NCI-H226 (cell line): ENCODE results near the gene TLE3.
"Not testable (repeated sequence)": the region's sequence is repeated elsewhere in the genome, so short reads cannot be mapped to it uniquely, and the experiment has no call there.

Experiments
- DNase-seq: peaks from one replicate; pipeline ENCODE4 v3.0.0-alpha.2; 2015

The TLE3 gene

DNA sequence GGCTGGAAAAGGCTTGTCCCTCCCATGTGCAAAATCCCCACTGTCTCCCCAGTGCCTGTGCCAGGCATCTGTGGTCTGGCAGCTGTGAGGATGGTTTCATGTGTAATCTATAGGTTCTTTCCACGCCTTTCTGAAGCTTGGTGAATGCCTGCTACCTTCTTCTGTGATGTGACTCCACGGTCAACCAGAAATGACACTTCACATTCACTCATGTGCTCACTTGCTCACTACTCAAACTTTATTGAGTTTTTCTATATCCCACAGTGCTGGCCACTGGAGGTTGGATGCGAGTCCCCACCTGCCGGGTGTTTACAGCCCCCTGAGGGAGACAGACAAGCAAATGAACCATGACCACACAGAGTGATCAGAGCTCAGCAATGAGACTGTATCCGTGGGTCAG lies 27.9 kb upstream of the TLE3 start:
- DNase-seq: no peak

DNA sequence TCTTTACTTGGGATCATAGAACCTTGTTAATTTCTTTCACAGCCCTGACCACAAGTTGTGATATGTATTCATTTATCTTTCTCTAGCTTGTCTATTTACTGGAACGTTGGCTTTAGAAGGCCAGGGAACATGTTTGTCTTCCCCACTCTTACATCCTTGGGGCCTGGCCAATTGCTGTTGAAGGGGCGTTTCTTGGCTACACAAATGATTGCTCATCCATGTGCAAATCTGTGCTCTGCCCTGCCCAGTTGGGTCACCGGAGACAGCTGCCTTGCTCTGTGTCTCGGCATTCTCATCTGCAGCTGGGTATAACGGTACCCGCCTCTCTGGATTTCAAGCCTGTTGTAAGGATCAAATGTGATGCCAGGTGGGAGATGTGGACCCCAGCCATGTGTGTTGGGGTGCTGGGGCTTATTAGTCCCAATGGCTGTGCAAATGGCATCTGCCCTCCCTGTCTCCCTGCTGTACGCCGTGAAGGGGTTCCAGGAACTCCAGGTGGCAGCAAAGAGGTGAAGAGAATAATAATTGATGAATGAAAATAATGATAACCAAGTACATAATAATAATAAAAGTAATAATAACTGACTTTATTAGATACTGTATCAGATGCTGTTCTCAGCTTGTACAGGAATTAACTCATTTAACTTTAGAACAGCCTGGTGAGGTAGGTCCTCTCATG lies 24.0 kb upstream of the TLE3 start:
- DNase-seq: peak; percentile 83

GRCh38 chr15:70120958-70121623 lies 23.4 kb upstream of the TLE3 start:
- no peak for DNase-seq

DNA sequence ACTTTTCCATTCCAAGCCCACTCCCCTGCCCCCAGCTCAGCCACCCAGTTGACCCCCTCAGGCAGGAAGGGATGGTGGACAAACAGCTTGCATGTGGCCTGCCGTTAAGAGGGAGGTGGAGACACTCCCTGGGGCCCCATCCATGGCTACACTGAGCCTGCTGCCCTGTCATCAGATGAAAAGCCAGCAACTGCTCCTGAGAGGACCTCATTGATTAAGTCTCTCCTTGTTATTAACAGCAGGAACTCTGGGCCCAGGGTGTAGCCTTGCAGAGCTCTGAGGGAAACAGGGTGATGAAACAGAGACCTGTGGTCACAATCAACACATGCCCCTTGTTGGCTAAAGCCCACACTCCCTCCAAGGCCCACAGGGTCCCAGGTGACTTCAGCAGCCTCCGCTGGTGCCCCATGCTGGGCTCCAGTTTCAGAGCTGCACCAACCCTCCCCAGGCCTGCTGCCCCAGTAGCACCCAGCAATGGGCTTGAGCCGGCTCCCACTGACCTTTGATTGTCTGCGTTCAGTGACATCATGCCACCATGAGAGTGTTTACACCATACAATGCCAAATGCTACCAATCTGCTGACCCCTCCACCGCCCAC lies 22.3 kb upstream of the TLE3 start:
- no peak for DNase-seq

GRCh38 chr15:70118599-70118998 lies 20.9 kb upstream of the TLE3 start:
- DNase-seq: no peak

DNA sequence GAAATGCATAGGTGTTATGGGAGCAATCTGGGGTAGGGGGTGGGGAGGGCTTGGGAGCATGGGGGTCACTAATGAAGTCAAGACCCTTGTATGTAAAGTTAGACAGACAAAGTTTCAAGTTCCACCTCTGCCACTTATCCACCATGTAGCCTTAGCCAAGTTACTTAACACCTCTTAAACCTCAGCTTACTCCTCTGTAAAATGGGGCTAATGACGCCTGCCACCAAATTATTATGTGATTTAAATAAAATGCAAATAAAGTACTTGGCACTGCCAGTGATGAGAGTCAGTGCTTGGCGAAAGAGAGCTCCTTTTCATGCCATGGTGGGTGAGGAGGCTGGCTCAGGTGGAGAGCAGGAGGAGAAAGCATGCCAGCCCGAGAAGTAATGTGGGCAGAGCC lies 18.6 kb upstream of the TLE3 start:
- DNase-seq: no peak

DNA sequence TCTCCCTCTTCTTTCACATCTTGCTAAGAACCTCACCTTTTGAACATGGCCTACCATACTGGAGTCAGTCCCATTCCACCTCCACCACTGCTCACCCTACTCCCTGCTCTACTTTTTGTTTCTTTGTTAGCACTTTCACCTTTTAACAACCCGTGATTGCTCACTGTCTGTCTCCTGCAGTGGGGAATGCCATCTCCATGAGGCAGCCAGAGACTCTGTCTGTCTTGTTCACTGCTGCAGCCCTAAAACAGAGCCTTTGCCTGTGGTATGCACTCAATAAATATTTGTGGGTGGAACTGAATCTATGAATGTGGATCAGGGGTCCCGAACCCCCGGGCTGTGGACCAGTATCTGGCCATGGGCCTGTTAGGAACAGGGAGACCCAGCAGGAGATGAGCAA lies 16.5 kb upstream of the TLE3 start:
- no peak for DNase-seq

- DNase-seq: no peak
Measured at GRCh38 chr15:70113304-70113700, 15.6 kb upstream of the TLE3 start.

- DNase-seq: not testable (repeated sequence)
Measured at GRCh38 chr15:70112572-70113303, 15.0 kb upstream of the TLE3 start.

DNA sequence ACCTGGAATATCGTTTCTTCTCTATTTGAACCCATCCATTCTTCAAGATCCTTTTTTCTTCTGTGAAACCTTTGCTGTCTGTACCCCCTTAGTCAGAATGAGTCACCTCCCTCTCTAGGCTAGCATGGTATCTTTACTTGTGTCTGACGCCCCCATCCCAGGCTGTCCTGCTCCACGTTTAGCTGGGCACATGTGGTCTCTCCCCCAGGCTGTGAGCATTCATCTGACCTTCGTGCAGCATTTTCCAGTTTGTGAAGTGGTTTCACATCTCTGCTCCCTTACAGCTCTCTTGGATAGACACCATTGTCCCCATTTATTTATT lies 14.3 kb upstream of the TLE3 start:
- DNase-seq: no peak

DNA sequence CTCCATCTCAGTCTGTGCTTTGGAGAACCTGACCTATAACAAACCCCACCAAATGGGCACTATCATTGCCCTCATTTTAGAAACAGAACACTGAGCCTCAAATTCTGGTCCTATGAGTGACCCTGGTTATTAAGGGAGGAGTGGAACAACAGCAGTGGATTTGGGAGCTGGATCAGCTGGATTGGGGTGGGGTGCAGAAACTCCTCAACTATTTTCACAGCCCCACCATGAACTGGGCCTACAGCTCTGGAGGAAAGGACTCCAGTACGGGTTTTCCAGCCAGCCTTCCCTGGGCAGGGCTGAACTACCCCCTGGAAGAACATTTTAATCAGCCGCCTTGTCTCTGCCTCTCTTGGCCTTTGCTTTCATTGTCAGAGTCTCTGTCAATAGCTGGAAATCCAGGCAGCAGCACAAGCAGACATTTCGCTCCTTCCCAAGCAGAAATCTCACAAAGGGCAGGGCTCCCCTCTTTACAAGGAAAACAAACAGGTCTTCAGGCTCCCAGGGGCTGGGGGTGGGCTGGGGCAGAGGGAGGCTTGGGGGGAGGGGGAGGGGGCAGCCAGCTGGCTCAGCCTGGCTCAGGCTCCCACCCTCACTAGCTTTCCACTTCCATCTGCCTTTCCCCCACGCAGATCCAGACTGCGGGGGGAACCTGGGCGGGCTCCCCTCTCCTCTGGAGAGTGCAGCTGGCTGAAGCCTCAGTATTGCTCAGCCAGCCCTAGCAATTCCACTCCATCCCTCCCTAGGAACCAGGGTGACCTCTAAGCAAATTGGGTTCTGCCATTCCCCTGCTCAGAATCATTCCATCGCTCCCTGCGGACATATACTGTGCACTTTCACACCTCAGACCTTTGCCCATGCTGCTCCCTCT lies 13.7 kb upstream of the TLE3 start:
- peak; percentile 81 for DNase-seq

GRCh38 chr15:70109978-70110377 lies 12.3 kb upstream of the TLE3 start:
- DNase-seq: no peak

- no peak for DNase-seq
Measured at GRCh38 chr15:70109531-70109930, 11.8 kb upstream of the TLE3 start.

GRCh38 chr15:70103880-70104626 lies 6.3 kb upstream of the TLE3 start:
- no peak for DNase-seq

DNA sequence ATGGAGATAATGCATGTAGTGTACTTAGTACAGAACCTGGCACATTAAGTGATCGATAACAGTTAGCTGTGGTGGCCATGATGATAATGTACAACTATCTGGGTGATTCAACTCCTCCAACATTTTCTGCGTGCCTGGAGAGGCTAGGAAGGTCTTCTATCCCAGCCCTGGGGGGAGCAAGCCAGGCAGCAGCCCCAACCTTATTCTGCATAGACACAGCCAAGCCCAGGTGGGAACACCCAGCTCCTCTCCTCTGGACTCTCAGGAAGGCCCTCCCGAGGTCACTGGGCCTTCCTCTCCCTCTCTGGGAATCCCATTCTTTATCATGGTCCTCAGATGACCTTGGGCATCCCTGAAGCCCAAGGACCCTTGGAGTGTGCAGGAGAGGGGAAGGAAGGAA lies 5.1 kb upstream of the TLE3 start:
- no peak for DNase-seq

DNA sequence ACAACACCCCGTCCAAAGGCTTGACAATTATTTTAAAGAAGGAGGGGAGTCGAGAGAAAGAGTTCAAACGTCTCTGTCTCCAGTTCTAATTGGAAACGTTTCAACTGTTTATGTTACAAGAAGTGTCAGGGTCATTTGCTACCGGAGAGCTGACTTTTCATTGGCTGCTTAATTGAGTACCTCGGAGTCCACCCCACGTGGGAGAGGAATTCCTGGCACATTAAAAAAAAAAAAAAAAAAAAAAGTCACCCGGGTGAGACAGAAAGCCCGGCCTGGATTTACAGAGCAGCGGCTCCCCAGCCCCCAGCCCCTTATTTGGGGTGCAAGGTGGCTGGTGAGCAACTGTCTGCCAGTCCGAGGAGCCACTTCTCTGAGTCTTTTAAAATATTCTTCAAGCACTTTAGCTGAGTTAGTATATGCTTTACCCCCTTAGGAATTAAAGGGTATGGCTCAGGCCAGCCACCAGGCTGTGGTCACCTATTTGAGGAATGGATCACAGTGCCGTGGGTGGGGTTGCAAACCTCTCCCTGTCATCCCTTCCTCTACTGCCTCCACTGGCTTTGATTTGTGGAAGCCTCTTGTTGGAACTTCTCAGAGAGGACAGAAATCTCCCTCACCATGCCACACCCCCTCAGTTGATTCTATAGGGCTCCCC lies 3.9 kb upstream of the TLE3 start:
- peak; percentile 96 for DNase-seq

DNA sequence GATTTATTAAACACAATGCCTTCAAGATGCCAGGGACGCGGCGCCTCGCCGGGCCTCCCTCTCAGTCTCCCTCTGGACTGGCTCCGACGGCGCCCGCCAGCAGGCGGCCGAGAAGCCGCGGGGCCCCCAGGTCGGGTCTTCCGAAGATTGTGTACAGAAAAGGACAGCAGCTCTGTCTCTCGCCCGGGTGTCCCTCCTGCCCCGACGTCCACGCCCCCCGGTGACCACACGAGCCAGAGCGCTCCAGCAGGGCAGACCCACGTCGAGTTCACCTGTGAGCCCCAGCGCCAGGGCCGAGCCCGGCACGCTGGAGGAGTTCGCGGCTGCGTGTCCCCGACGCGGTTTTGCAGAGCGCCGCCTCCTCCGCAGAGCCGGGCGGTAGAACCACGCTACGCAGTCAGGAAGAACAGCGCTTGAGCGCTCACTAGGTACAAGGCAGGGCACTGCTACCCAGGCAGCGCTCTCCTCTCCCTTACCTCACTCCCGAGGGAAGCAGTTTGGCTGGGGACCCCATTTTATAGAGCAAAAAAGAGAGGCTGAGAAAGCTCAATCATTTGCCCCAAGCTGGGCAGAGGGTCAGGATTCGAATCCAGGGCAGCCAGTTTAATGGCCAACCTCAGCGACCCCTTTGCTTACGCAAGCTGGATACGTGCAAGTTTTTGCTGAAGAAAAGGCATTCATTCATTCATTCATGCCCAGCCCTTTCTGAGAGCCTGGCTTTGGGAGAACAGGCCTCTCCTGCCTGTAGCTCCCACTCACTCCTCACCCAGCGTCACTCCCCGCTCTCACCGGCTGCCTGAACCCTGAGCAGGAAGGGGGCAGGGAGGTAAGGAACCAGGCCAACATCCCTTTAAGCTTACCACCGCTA lies 3.0 kb upstream of the TLE3 start:
- peak; percentile 94 for DNase-seq

GRCh38 chr15:70099967-70100473 lies 2.3 kb upstream of the TLE3 start:
- DNase-seq: no peak

GRCh38 chr15:70099167-70099966 lies 1.6 kb upstream of the TLE3 start:
- peak; percentile 97 for DNase-seq
